Measurements from ENCODE around the gene GRIK3.
"Not testable (repeated sequence)": the region's sequence is repeated elsewhere in the genome, so short reads cannot be mapped to it uniquely, and the experiment has no call there.

Gene GRIK3

GRCh38 chr1:37034121-37035013 is at the start of gene GRIK3:
GRIK3 (minus strand) TSS chr1:37034515; CDS start chr1:37034108, 407 bp downstream.
- DNase-seq (ENCODE audit: low spot score): no peak

- no peak for DNase-seq (ENCODE audit: low spot score)
Measured at GRCh38 chr1:37084013-37084412, 49.7 kb upstream of the GRIK3 start.

- DNase-seq (ENCODE audit: low spot score): no peak
Measured at GRCh38 chr1:37083603-37084002, 49.3 kb upstream of the GRIK3 start.

- not testable (repeated sequence) for DNase-seq (ENCODE audit: low spot score)
Measured at GRCh38 chr1:37080296-37080986, 46.1 kb upstream of the GRIK3 start.

- DNase-seq (ENCODE audit: low spot score): no peak
Measured at GRCh38 chr1:37078866-37079265, 44.6 kb upstream of the GRIK3 start.

- no peak for DNase-seq (ENCODE audit: low spot score)
Measured at GRCh38 chr1:37076168-37076567, 41.9 kb upstream of the GRIK3 start.

GRCh38 chr1:37073854-37074379 is 39.6 kb upstream of the GRIK3 start:
- no peak for DNase-seq (ENCODE audit: low spot score)

- no peak for DNase-seq (ENCODE audit: low spot score)
Measured at GRCh38 chr1:37073152-37073853, 39.0 kb upstream of the GRIK3 start.

GRCh38 chr1:37071829-37072228 is 37.5 kb upstream of the GRIK3 start:
- DNase-seq (ENCODE audit: low spot score): no peak

- DNase-seq (ENCODE audit: low spot score): no peak
Measured at GRCh38 chr1:37070126-37070525, 35.8 kb upstream of the GRIK3 start.

GRCh38 chr1:37069406-37069805 is 35.1 kb upstream of the GRIK3 start:
- no peak for DNase-seq (ENCODE audit: low spot score)

GRCh38 chr1:37068897-37069296 is 34.6 kb upstream of the GRIK3 start:
- no peak for DNase-seq (ENCODE audit: low spot score)

GRCh38 chr1:37068260-37068659 is 33.9 kb upstream of the GRIK3 start:
- DNase-seq (ENCODE audit: low spot score): no peak

- no peak for DNase-seq (ENCODE audit: low spot score)
Measured at GRCh38 chr1:37064039-37064438, 29.7 kb upstream of the GRIK3 start.

- no peak for DNase-seq (ENCODE audit: low spot score)
Measured at GRCh38 chr1:37059346-37059745, 25.0 kb upstream of the GRIK3 start.

GRCh38 chr1:37058424-37058988 is 24.2 kb upstream of the GRIK3 start:
- DNase-seq (ENCODE audit: low spot score): no peak

GRCh38 chr1:37056325-37056724 is 22.0 kb upstream of the GRIK3 start:
- DNase-seq (ENCODE audit: low spot score): no peak

- DNase-seq (ENCODE audit: low spot score): no peak
Measured at GRCh38 chr1:37055631-37056030, 21.3 kb upstream of the GRIK3 start.

- no peak for DNase-seq (ENCODE audit: low spot score)
Measured at GRCh38 chr1:37053173-37053572, 18.9 kb upstream of the GRIK3 start.

- no peak for DNase-seq (ENCODE audit: low spot score)
Measured at GRCh38 chr1:37052120-37052519, 17.8 kb upstream of the GRIK3 start.

- DNase-seq (ENCODE audit: low spot score): no peak
Measured at GRCh38 chr1:37051346-37051745, 17.0 kb upstream of the GRIK3 start.

GRCh38 chr1:37047542-37047941 is 13.2 kb upstream of the GRIK3 start:
- no peak for DNase-seq (ENCODE audit: low spot score)

All from hematopoietic multipotent progenitor cell treated with erythropoietin and hydrocortisone succinate and interleukin-3 and kit ligand, for 15 days (in vitro differentiated cells).